ENCODE data around the gene COL6A3. TPM values are rescaled to one million over a fixed set of nuclear protein-coding genes. Genes with fewer than 3 reads are reported as not detected.

Gene COL6A3
- total RNA-seq, 3 donors from 2014 or later: 116 to 907 (median 320) TPM

GRCh38 chr2:237343993-237344392, 70.0 kb downstream of the COL6A3 start:
- TF ChIP-seq POLR2AphosphoS5 (IDR thresholded peaks at IDR 0.05) (no peak), POLR2A (IDR thresholded peaks at IDR 0.05) (no peak)
- TF ChIP-seq, protein P1, sequence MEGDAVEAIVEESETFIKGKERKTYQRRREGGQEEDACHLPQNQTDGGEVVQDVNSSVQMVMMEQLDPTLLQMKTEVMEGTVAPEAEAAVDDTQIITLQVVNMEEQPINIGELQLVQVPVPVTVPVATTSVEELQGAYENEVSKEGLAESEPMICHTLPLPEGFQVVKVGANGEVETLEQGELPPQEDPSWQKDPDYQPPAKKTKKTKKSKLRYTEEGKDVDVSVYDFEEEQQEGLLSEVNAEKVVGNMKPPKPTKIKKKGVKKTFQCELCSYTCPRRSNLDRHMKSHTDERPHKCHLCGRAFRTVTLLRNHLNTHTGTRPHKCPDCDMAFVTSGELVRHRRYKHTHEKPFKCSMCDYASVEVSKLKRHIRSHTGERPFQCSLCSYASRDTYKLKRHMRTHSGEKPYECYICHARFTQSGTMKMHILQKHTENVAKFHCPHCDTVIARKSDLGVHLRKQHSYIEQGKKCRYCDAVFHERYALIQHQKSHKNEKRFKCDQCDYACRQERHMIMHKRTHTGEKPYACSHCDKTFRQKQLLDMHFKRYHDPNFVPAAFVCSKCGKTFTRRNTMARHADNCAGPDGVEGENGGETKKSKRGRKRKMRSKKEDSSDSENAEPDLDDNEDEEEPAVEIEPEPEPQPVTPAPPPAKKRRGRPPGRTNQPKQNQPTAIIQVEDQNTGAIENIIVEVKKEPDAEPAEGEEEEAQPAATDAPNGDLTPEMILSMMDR (IDR thresholded peaks at IDR 0.05): no peak
- Histone ChIP-seq H3K4me3 (no peak overlapping the region), H3K36me3 (no peaks in the 10 kb centered on the region), H3K27me3 (no peaks in the 10 kb centered on the region), H3K4me1 (no peaks in the 10 kb centered on the region), H3K9me3 (no peaks in the 10 kb centered on the region), H3K27ac (peak overlapping the region in 1 of 2 donors; percentile 69)
- no peak for DNase-seq (ENCODE audit: low spot score in 2 of 2)
- intact Hi-C loops (cut with DNase I; ENCODE audit: low total_unique reads): loop anchor here (1.0 kb wide), 1 partner anchor 15 kb away; no protein-coding TSS in a partner anchor

DNA sequence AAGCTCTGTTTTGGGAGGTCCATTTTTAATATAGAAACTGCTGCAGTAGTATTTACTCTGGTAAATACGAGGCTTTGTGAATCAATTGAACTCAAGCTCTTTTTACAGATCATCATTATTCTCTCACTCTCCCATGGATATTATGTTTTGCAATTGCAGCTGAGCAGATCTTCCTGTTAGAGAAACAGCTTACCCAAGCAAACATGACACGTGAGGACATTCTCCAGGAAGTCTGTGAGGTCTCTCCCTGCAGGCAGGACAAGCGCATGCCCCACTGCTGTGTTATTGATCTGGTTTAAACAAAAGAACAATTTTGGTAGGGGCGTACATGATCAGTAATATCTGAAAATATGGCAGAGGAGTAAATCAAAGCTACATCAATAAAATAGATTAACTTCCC, 72.1 kb downstream of the COL6A3 start:
- Histone ChIP-seq H3K36me3 (no peaks in the 10 kb centered on the region), H3K27ac (peak overlapping the region; percentile 19 to 38), H3K27me3 (no peaks in the 10 kb centered on the region), H3K9me3 (no peaks in the 10 kb centered on the region), H3K4me1 (no peaks in the 10 kb centered on the region), H3K4me3 (no peak overlapping the region)
- DNase-seq (ENCODE audit: low spot score in 2 of 2): no peak
- TF ChIP-seq POLR2AphosphoS5 (IDR thresholded peaks at IDR 0.05) (peak in 1 of 3 donors; percentile 55), POLR2A (IDR thresholded peaks at IDR 0.05) (no peak)
- intact Hi-C loops (cut with DNase I; ENCODE audit: low total_unique reads): no loop called here

- no peaks in the 10 kb centered on the region for H3K36me3 ChIP-seq
- H3K27ac ChIP-seq: no peak overlapping the region
- H3K4me3 ChIP-seq: no peak overlapping the region
- intact Hi-C loops (cut with DNase I; ENCODE audit: low total_unique reads): no loop called here
- H3K9me3 ChIP-seq: no peaks in the 10 kb centered on the region
- H3K4me1 ChIP-seq: no peaks in the 10 kb centered on the region
- no peak for DNase-seq (ENCODE audit: low spot score in 2 of 2)
- H3K27me3 ChIP-seq: no peaks in the 10 kb centered on the region
- TF ChIP-seq, protein P1 (IDR thresholded peaks at IDR 0.05): no peak
- no peak for TF ChIP-seq POLR2A (IDR thresholded peaks at IDR 0.05)
- no peak for TF ChIP-seq POLR2AphosphoS5 (IDR thresholded peaks at IDR 0.05)
Observed at GRCh38 chr2:237337586-237337985, 76.4 kb downstream of the COL6A3 start.

DNA sequence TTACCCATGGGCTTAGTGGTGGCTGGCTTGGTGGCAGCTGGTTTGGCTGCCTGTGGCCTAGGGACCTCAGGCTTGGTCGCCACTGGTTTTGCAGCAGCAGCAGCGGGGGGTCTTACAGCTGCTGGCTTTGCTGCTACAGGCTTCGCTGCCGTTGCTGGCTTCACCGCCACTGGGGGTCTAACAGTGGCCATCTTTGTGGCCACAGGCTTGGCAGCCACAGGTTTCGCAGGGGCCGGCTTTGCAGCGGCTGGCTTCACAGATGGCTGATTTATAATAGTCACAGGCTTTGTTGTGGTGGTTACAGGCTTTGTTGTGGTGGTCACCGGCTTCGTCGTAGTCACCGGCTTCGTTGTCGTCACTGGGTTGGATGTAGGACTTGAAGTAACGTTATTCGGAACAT, 77.8 kb downstream of the COL6A3 start:
- Histone ChIP-seq H3K27ac (peak overlapping the region in 1 of 2 donors; percentile 43), H3K36me3 (no peaks in the 10 kb centered on the region), H3K9me3 (no peaks in the 10 kb centered on the region), H3K4me3 (no peak overlapping the region), H3K27me3 (no peaks in the 10 kb centered on the region), H3K4me1 (no peaks in the 10 kb centered on the region)
- intact Hi-C loops (cut with DNase I; ENCODE audit: low total_unique reads): no loop called here
- no peak for DNase-seq (ENCODE audit: low spot score in 2 of 2)
- TF ChIP-seq POLR2A (IDR thresholded peaks at IDR 0.05) (no peak), POLR2AphosphoS5 (IDR thresholded peaks at IDR 0.05) (no peak)
- TF ChIP-seq, protein P1 (IDR thresholded peaks at IDR 0.05): no peak

DNA sequence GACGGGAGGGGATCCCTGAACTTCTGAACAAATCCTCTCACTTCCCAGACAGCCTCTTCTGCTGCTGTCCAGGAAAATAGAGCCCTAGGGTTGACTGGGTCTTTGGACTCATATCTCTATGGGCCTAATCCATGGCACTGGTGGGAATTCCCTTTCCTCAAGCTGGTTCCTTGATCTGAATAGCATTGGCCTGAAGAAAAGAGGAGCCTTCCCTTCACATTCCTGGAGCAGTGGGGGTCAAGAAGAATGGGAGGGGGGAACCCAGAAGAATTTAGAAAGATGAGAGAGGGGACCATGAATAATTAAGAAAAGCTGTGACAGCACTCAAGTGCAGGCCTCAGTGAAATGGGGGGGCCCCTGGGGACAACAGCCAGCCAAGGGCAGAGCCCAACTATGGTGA, 80.2 kb downstream of the COL6A3 start:
- DNase-seq (ENCODE audit: low spot score in 2 of 2): no peak
- Histone ChIP-seq H3K27me3 (no peaks in the 10 kb centered on the region), H3K36me3 (no peaks in the 10 kb centered on the region), H3K4me1 (no peaks in the 10 kb centered on the region), H3K27ac (peak overlapping the region; percentile 36 to 52), H3K4me3 (no peak overlapping the region), H3K9me3 (no peaks in the 10 kb centered on the region)
- intact Hi-C loops (cut with DNase I; ENCODE audit: low total_unique reads): no loop called here
- no peak for TF ChIP-seq POLR2AphosphoS5 (IDR thresholded peaks at IDR 0.05)
- TF ChIP-seq, protein P1 (IDR thresholded peaks at IDR 0.05): no peak
- TF ChIP-seq POLR2A (IDR thresholded peaks at IDR 0.05): no peak

DNA sequence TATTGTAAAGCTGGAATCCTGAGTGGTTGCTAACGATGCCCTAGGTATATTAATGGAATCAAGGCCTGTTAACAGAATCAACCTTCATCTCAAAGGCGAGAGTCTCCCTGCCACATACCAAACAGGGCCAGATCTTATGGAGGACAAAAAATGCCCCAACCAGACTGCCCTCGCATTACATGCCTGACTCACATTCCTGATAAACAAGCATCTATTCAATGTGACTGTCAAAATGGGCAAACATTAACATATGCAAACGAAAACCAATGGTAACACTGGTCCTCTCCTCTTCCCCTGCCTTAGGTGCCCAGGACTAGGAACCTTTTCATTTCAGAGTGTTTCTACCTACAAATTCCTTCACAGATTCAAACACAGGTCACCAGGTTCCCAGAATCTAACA, 83.4 kb downstream of the COL6A3 start:
- intact Hi-C loops (cut with DNase I; ENCODE audit: low total_unique reads): no loop called here
- no peak for DNase-seq (ENCODE audit: low spot score in 2 of 2)
- Histone ChIP-seq H3K27ac (no peak overlapping the region), H3K4me1 (no peaks in the 10 kb centered on the region), H3K4me3 (no peak overlapping the region), H3K27me3 (no peaks in the 10 kb centered on the region), H3K36me3 (no peaks in the 10 kb centered on the region), H3K9me3 (no peaks in the 10 kb centered on the region)
- TF ChIP-seq, protein P1 (IDR thresholded peaks at IDR 0.05): no peak
- TF ChIP-seq POLR2AphosphoS5 (IDR thresholded peaks at IDR 0.05): no peak
- TF ChIP-seq POLR2A (IDR thresholded peaks at IDR 0.05): no peak
